Stimulated activated CD4-positive, alpha-beta T cell treated with anti-CD3 and anti-CD28 coated beads, Interleukin-12 subunit alpha, Interleukin-12 subunit beta, amount 100 ng/mL, for 4 hours (primary cell): ENCODE results near the gene NOL9.

Experiments used
- DNase-seq: peaks from one replicate; pipeline ENCODE4 v3.0.0-alpha.2; 2020

NOL9 gene

GRCh38 chr1:6519491-6519934, 34.8 kb downstream of the NOL9 start:
- DNase-seq = no peak

DNA sequence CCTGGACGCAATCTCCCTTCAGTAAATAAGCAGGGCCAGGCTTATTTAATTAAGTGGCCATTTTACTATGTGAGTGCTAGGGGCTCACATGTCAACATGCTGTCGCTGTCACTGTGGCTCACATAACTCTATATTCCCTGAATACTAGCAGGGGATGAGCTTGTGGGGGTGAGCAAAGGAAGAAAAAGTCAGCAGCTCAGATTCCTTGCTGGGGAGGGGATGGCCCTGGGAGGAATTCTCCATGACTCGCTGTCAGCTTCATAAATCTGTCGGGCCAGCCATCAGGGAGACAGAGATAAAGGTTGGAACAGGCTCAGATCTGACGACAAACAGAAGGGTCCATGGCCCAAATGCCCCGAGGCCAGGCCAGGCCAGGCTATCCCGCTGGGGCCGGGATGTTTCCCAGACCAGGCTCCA, 36.9 kb downstream of the NOL9 start:
- no peak for DNase-seq

GRCh38 chr1:6515771-6516170, 38.5 kb downstream of the NOL9 start:
- DNase-seq = no peak

DNA sequence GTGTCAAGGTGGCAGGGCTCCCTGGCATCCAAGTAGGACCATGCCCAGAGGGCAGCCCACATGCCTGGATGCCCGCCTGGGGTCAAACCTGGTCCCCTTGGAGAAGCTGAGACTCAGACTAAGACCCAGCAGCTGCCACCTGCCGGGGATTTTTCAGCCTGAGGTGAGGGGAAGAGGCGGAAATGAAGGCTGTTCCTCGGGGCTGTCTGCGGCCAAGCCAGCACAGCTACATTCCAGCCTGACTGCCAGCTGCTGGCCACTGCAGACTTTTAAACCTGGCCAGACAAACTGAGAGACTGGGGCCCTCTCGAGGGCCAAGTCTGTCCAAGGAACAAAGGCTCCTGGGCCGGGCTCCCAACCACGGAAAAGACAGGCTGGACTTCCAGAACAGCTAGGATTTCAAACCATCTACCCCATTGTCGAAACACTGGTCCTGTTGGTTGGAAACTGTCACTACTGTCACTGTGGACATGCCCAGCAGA, 41.0 kb downstream of the NOL9 start:
- no peak for DNase-seq

DNA sequence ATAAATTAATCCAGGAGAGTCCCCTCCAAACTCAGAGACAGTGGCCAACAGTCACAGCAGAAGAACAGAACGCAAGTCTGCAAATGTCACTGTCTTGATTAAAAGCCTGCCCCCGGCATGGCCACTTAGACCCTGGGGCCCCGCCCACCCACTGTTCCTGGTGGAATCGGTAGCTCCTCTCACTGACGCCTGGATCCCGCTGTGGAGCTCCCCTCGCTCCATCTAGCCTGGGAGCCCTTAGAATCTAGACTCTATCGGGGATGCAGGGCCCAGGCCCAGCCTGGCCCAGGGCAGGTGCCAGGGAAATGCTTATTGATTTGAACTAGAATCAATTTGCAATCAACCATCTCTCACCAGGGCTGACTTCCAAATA, 41.4 kb downstream of the NOL9 start:
- no peak for DNase-seq

DNA sequence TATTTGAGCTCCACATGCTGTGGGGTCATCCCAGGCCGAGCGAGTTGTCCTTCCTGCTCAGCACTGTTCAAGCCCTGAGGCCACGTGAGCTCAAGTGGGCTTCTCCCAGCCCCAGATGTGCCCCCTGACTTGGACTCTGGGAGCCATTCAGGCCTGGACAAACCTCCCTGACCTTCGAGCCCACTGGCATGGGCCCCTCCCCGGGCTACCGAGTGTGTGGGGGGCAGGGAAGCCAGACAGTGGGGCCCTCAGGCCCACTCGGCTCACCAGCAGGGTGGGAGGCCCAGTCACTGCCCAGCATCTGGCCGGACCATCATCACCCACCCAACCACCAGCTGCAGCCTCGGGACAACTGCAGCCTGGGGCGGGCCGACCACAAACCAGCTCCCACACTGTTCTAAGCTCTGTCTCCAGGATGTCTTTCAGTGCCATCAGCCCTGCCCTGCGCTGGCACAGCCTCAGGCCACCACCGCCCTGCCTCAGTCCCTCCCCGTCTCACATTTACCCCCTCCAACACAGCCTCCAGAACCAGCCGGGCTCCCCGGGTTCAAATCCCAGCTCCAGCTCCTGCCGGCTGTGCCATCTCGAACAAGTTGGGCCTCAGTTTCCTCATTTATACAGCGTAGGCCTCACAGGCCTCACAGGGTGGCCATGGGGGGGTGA, 41.9 kb downstream of the NOL9 start:
- no peak for DNase-seq

GRCh38 chr1:6511561-6512244, 42.6 kb downstream of the NOL9 start:
- no peak for DNase-seq

- DNase-seq = no peak
Measured at GRCh38 chr1:6511056-6511455, 43.3 kb downstream of the NOL9 start.

- no peak for DNase-seq
Measured at GRCh38 chr1:6510493-6510892, 43.8 kb downstream of the NOL9 start.

GRCh38 chr1:6509919-6510291, 44.4 kb downstream of the NOL9 start:
- no peak for DNase-seq

- DNase-seq = no peak
Measured at GRCh38 chr1:6509220-6509918, 44.9 kb downstream of the NOL9 start.

DNA sequence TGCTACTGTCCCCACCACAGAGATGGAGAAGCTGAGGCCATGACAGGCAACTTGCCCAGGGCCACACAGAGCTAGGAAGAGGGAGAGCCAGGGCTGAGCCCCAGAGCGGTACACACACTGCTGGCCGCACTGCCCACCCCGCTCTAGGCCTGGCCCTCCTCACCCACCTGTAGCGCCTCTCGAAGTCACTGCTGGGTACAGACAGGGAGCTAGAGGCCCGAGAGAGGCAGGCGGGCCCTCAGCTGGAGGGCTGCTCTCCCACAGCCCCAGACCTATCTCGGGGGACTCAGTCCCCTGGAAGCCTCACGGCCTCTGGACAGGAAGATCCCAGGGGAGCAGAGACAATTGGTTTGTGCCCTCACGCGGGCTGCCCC, 45.5 kb downstream of the NOL9 start:
- no peak for DNase-seq

- no peak for DNase-seq
Measured at GRCh38 chr1:6508154-6508815, 46.0 kb downstream of the NOL9 start.

GRCh38 chr1:6507461-6507911, 46.8 kb downstream of the NOL9 start:
- DNase-seq = no peak

DNA sequence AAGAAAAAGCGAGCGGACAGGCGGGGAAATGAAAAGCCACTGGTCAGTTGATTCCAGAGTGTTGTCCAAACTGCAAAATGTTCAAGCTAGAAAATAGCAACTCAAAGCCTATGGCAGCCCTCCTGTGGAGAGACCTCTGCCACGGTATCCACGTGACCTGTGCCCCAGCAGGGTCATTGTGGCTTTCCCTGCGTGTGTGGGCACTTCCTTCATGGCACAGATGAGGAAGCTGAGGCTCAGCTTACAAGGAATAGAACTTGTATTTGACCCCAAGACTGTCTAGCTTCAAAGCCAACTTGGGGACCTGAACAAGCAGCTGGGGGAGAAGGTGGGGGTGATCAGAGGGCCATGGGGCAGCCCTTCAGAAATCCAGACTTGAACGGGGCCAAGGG, 47.3 kb downstream of the NOL9 start:
- no peak for DNase-seq

GRCh38 chr1:6506210-6507036, 47.9 kb downstream of the NOL9 start:
- no peak for DNase-seq

DNA sequence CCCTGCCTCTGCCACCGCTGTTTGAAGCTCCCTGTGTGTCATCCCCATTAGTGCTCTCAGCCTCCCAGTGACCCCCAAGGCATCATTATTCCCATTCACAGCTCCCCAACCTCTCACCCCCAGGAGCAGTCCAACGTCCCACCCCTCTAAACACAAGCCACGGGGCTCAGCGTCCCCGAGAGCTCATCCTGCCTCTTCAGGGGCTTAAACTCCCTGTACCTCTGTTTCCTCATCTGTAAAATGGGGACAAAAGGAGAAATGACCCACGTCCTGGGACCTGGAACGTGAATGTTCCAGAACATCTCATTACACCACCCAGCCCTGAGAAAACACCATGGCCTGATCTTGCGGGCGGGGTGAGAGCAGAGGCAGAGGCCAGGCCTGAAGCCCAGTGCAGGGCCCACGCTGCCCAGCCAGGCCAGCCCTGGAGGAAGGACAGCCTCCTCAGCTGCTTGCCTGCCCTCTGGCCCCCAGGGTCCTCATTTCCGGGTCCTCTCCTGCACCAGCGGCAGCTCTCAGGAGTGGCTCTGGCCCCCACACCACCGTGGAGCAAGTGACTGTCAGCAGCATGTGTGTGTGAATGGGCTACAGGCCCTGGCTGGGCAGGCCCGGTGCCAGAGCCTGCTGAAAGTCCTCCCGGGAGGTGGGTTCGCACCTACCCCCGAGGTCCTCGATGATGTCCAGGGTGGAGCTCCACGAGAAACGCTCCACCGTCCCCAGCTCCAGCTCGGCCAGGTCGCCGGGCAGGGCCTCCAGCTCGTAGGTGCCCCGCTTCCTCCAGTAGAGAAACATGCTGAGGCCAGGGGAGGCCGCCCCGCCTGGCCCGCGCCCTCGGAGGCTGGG, 48.7 kb downstream of the NOL9 start:
- no peak for DNase-seq

DNA sequence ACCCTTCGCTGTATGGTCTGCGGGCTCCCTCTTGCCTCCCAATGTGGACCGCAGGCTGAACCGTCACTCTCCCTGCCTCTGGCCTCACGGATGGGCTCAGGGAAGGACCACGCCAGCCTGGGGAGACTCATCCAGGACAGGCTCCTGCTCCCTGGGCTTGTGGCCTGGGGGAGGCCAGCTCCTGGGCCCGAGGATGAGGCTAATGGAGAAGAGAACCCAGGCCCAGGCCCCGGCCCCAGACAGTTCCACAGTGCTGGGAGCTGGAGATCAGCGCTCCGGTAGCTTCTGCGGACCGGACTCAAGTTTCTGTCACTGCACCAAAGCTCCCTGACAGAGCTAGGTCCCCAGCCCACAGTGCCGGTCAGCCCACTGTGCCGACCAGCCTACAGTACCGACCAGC, 49.4 kb downstream of the NOL9 start:
- no peak for DNase-seq

DNA sequence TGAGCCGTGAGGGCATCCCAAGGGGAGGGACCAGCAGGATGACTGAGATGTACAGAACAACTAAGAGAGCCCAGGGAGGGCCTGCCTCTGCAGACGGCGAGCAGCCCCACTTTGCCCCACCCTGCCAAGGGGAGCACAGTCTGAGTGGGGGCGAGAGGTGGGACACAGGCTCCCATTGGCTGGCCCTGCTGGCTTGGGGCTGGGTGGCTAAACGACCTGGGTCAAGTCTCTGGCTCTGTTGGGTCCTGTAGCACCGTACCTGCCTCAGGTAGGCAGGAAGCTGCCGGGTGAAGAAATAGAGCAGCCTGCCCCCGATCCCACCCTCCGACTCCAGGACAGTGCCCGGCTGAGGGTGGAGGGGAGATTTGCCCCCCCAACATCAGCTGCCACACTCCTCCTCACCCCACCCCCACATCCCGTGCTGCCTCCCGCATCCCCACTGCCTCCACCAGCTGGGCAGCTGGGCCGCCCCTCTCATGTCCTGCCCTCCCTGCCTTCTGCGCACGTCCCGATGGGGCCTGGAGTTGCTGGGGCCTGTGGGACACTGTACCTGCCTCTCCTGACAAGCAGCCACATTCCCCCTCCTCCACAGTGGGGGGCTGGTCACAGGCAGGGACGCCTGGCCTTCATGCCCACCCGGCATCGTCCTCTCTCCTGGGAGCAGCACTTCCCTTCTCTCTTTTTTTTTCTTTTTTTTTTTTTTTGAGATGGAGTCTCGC, 50.3 kb downstream of the NOL9 start:
- DNase-seq = no peak

DNA sequence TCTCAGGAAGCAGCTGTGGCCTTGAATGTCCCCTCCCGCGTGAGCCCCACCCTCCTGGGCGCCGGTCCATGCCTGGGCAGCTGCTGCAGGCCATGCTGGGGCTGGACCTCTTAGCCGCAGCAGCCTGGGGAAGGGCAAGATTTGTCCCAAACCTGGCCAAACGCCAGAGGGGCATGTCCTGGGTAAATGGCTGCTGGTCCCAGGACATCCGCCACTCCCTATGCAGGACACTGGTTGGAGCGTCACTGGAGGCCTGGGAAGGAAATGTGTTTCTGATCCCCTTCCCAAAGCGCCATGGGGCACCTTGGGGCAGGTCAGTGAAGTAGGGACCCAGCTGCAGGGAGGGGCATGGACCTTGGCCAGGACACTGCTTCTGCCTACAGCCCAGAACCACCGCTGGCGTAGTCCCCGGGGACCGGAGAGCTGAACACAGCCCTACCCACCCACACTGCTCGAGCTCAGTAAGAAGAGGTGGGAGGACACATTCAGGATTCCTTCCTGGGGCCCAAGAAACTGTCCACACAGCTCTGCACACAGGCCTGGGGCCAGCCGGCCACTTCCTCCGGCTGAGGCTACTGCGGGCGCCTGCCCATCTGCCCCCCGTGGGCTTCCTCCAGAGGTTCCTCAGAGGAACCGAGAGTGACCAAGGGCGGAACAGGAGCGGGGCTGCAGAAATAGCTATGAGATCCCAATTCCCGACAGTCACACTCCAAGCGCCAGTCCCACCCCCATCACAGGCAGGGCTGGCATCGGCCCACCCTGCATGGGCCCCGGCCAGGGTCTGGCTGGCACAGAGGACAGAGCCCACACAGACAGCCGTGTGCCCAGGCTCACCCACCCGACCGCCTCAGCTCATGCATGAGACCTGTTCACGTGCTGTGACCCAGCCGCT, 52.1 kb downstream of the NOL9 start:
- DNase-seq = no peak
